Esophagus squamous epithelium (tissue), 4 donors: ENCODE results near the gene GBE1.

Experiments used
- POLR2A ChIP-seq, 4 donors: fragments of 450-650 bp; IDR thresholded peaks; one replicate each; pipeline ENCODE4 v1.6.1; 2017; ENCODE audit warnings: antibody characterized with exemption in 4 of 4, mild to moderate bottlenecking in 4 of 4, moderate library complexity in 3 of 4
- TF ChIP-seq, protein P1 (sequence below), 6 experiments: fragments of 450-650 bp in 4 of 6; fragments of 200-600 bp in 2 of 6; sonication (generic) in 2 of 6; IDR thresholded peaks; one replicate each; pipeline ENCODE4 v1.5.1; 2016 to 2019; ENCODE audit warnings: antibody characterized with exemption in 6 of 6, mild to moderate bottlenecking in 4 of 6, moderate library complexity in 4 of 6

- TF ChIP-seq, protein P1, sequence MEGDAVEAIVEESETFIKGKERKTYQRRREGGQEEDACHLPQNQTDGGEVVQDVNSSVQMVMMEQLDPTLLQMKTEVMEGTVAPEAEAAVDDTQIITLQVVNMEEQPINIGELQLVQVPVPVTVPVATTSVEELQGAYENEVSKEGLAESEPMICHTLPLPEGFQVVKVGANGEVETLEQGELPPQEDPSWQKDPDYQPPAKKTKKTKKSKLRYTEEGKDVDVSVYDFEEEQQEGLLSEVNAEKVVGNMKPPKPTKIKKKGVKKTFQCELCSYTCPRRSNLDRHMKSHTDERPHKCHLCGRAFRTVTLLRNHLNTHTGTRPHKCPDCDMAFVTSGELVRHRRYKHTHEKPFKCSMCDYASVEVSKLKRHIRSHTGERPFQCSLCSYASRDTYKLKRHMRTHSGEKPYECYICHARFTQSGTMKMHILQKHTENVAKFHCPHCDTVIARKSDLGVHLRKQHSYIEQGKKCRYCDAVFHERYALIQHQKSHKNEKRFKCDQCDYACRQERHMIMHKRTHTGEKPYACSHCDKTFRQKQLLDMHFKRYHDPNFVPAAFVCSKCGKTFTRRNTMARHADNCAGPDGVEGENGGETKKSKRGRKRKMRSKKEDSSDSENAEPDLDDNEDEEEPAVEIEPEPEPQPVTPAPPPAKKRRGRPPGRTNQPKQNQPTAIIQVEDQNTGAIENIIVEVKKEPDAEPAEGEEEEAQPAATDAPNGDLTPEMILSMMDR (IDR thresholded peaks at IDR 0.05), result no peak
- TF ChIP-seq POLR2A (IDR thresholded peaks at IDR 0.05), result no peak
These were observed 288.7 kb downstream of the GBE1 start for GRCh38 chr3:81472600-81473362.
